Urothelium cell line (cell line): ENCODE data around the gene MAL.
A peak's percentile ranks its signal among the peaks of the same experiment; 100 is the strongest.

ENCODE experiments used
- DNase-seq: peaks from one replicate; pipeline ENCODE4 v3.0.0; 2011; ENCODE audit warnings: low spot score, mixed read lengths
- FAIRE-seq: peaks from 2 replicates; lab custom pipeline; 2011; peaks lifted over from hg19 to GRCh38; lab: Jason Lieb, UNC

Gene MAL

GRCh38 chr2:95025406-95026319 lies at the start of gene MAL:
TSS of gene MAL (plus strand) at chr2:95025708. CDS start at chr2:95025793, 85 bp downstream.
- FAIRE-seq (no peak), DNase-seq (no peak)

- DNase-seq, result no peak
- FAIRE-seq, result no peak
Observed at GRCh38 chr2:94977826-94978225, 47.7 kb upstream of the MAL start.

- FAIRE-seq, result no peak
- no peak for DNase-seq
Observed at GRCh38 chr2:94978917-94979316, 46.6 kb upstream of the MAL start.

- DNase-seq (no peak), FAIRE-seq (no peak)
Observed at GRCh38 chr2:94979406-94980375, 45.8 kb upstream of the MAL start.

GRCh38 chr2:94980406-94980805 lies 45.1 kb upstream of the MAL start:
- no peak for FAIRE-seq
- DNase-seq, result no peak

- no peak for DNase-seq
- FAIRE-seq, result no peak
Observed at GRCh38 chr2:94982156-94982555, 43.4 kb upstream of the MAL start.

- DNase-seq (peak; percentile 88), FAIRE-seq (peak; percentile 69)
Observed at GRCh38 chr2:94982675-94983074, 42.8 kb upstream of the MAL start.

- FAIRE-seq (peak; percentile 56), DNase-seq (no peak)
Observed at GRCh38 chr2:94984964-94985575, 40.4 kb upstream of the MAL start.

GRCh38 chr2:94985636-94986035 lies 39.9 kb upstream of the MAL start:
- FAIRE-seq (no peak), DNase-seq (no peak)

GRCh38 chr2:94986392-94986963 lies 39.0 kb upstream of the MAL start:
- no peak for FAIRE-seq
- peak; percentile 81 for DNase-seq

- peak; percentile 17 for FAIRE-seq
- DNase-seq, result no peak
Observed at GRCh38 chr2:94987074-94988020, 38.2 kb upstream of the MAL start.

GRCh38 chr2:94990956-94991355 lies 34.6 kb upstream of the MAL start:
- DNase-seq (no peak), FAIRE-seq (no peak)

GRCh38 chr2:94992360-94992759 lies 33.1 kb upstream of the MAL start:
- DNase-seq, result no peak
- no peak for FAIRE-seq

GRCh38 chr2:94993176-94994062 lies 32.1 kb upstream of the MAL start:
- DNase-seq, result no peak
- peak; percentile 90 for FAIRE-seq

GRCh38 chr2:94994063-94994913 lies 31.2 kb upstream of the MAL start:
- no peak for DNase-seq
- FAIRE-seq, result no peak

GRCh38 chr2:94994914-94995552 lies 30.5 kb upstream of the MAL start:
- peak; percentile 98 for FAIRE-seq
- DNase-seq, result no peak
